HepG2 (cell line): Measurements from ENCODE around the gene ZNF697. TPM values are rescaled to one million over a fixed set of nuclear protein-coding genes. Genes with fewer than 3 reads are reported as not detected.

Source experiments
- DR1 ChIP-seq: sonication (generic); formaldehyde crosslinking; IDR thresholded peaks from 2 replicates; pipeline ENCODE4 v1.8.0; 2021; ENCODE audit warnings: mild to moderate bottlenecking, missing genetic modification reagents, inconsistent platforms
- ELF1 ChIP-seq: sonication (generic); formaldehyde crosslinking; IDR thresholded peaks from 2 replicates; pipeline ENCODE4 v1.4.0; 2020; ENCODE audit warnings: missing genetic modification reagents
- GABPB1 ChIP-seq: IDR thresholded peaks from 2 replicates; pipeline ENCODE4 v1.6.1; 2016; ENCODE audit warnings: mild to moderate bottlenecking, missing genetic modification reagents, moderate library complexity, missing compliant biosample characterization
- HOXA5 ChIP-seq: sonication (generic); formaldehyde crosslinking; IDR thresholded peaks from 2 replicates; pipeline ENCODE4 v1.4.0; 2020; ENCODE audit warnings: missing genetic modification reagents
- IKZF4 ChIP-seq: sonication (generic); formaldehyde crosslinking; IDR thresholded peaks from 2 replicates; pipeline ENCODE4 v1.5.1; 2020; ENCODE audit warnings: borderline replicate concordance, mild to moderate bottlenecking, low read depth, missing genetic modification reagents; ENCODE audit errors: not compliant biosample characterization
- KDM4B ChIP-seq: sonication (generic); formaldehyde crosslinking; IDR thresholded peaks from 2 replicates; pipeline ENCODE4 v1.4.0; 2020; ENCODE audit warnings: missing genetic modification reagents
- KLF15 ChIP-seq: sonication (generic); formaldehyde crosslinking; IDR thresholded peaks from 2 replicates; pipeline ENCODE4 v1.8.1; 2023; ENCODE audit warnings: borderline replicate concordance, mild to moderate bottlenecking, inconsistent platforms, missing genetic modification reagents, mixed read lengths
- MAFF ChIP-seq: IDR thresholded peaks from 2 replicates; pipeline ENCODE4 v1.6.1; 2011; ENCODE audit warnings: low read depth, low read length, improper control_type of control experiment
- MEIS2 ChIP-seq: sonication (generic); formaldehyde crosslinking; IDR thresholded peaks from 2 replicates; pipeline ENCODE4 v1.9.0; 2021; ENCODE audit warnings: mild to moderate bottlenecking, missing genetic modification reagents
- NR2F1 ChIP-seq, 2 experiments: fragments of 450-650 bp in 1 of 2; formaldehyde crosslinking in 1 of 2; IDR thresholded peaks; 2 replicates each; pipeline versions ENCODE4 v1.5.0 to v1.6.1; 2016 to 2020; ENCODE audit warnings: mild to moderate bottlenecking in 1 of 2, missing compliant biosample characterization in 1 of 2, missing genetic modification reagents in 1 of 2, moderate library complexity in 1 of 2
- PAF1 ChIP-seq: IDR thresholded peaks from 2 replicates; pipeline ENCODE4 v1.6.1; 2016; ENCODE audit warnings: missing genetic modification reagents, missing compliant biosample characterization
- PLRG1 ChIP-seq: fragments of 450-650 bp; conservative IDR thresholded peaks from 2 replicates; pipeline ENCODE4 v1.6.1; 2016
- PPARG ChIP-seq: conservative IDR thresholded peaks from 2 replicates; pipeline ENCODE4 v1.6.1; 2016; ENCODE audit warnings: missing biosample characterization, missing genetic modification reagents
- SP1 ChIP-seq, 2 experiments: fragments of 450-650 bp in 1 of 2; sonication (generic) in 1 of 2; formaldehyde crosslinking in 1 of 2; IDR thresholded peaks; 2 replicates each; pipeline versions ENCODE4 v1.4.0 to v1.6.1; 2016 to 2020; ENCODE audit warnings: missing genetic modification reagents in 1 of 2
- STAG1 ChIP-seq: sonication (generic); formaldehyde crosslinking; IDR thresholded peaks from 2 replicates; pipeline ENCODE4 v1.4.0; 2020; ENCODE audit warnings: missing genetic modification reagents
- STAT5B ChIP-seq: sonication (generic); formaldehyde crosslinking; IDR thresholded peaks from 2 replicates; pipeline ENCODE4 v1.4.0; 2020; ENCODE audit warnings: missing genetic modification reagents
- THYN1 ChIP-seq: sonication (generic); formaldehyde crosslinking; IDR thresholded peaks from 2 replicates; pipeline ENCODE4 v1.8.1; 2023; ENCODE audit warnings: low read depth, mild to moderate bottlenecking, moderate library complexity, missing genetic modification reagents, borderline replicate concordance
- WIZ ChIP-seq: sonication (generic); formaldehyde crosslinking; IDR thresholded peaks from 2 replicates; pipeline ENCODE4 v1.5.1; 2020; ENCODE audit warnings: mild to moderate bottlenecking, missing genetic modification reagents
- ZBTB21 ChIP-seq: sonication (generic); formaldehyde crosslinking; IDR thresholded peaks from 2 replicates; pipeline ENCODE4 v1.4.0; 2020; ENCODE audit warnings: missing genetic modification reagents
- ZBTB33 ChIP-seq: sonication (generic); formaldehyde crosslinking; IDR thresholded peaks from 2 replicates; pipeline ENCODE4 v1.4.0; 2020; ENCODE audit warnings: missing genetic modification reagents
- ZC3H13 ChIP-seq: sonication (generic); formaldehyde crosslinking; IDR thresholded peaks from 2 replicates; pipeline ENCODE4 v1.8.1; 2023; ENCODE audit warnings: mild to moderate bottlenecking, missing genetic modification reagents, moderate library complexity
- ZFP1 ChIP-seq: IDR thresholded peaks from 2 replicates; pipeline ENCODE4 v1.6.1; 2016
- ZNF121 ChIP-seq: sonication (generic); formaldehyde crosslinking; IDR thresholded peaks from 2 replicates; pipeline ENCODE4 v1.5.0; 2020; ENCODE audit warnings: mild to moderate bottlenecking, missing genetic modification reagents
- ZNF260 ChIP-seq: sonication (generic); formaldehyde crosslinking; IDR thresholded peaks from 2 replicates; pipeline ENCODE4 v1.4.0; 2020; ENCODE audit warnings: missing genetic modification reagents, low read depth, mild to moderate bottlenecking, borderline replicate concordance
- ZNF33A ChIP-seq: sonication (generic); formaldehyde crosslinking; IDR thresholded peaks from 2 replicates; pipeline ENCODE4 v1.5.1; 2020; ENCODE audit warnings: missing genetic modification reagents, mild to moderate bottlenecking, moderate library complexity, borderline replicate concordance
- ZNF44 ChIP-seq: sonication (generic); formaldehyde crosslinking; IDR thresholded peaks from 2 replicates; pipeline ENCODE4 v1.5.1; 2020; ENCODE audit warnings: mild to moderate bottlenecking, missing genetic modification reagents
- ZNF776 ChIP-seq: sonication (generic); formaldehyde crosslinking; IDR thresholded peaks from 2 replicates; pipeline ENCODE4 v1.4.0; 2020; ENCODE audit warnings: mild to moderate bottlenecking, missing genetic modification reagents
- ZXDC ChIP-seq: sonication (generic); formaldehyde crosslinking; IDR thresholded peaks from 2 replicates; pipeline ENCODE4 v1.5.0; 2020; ENCODE audit warnings: mild to moderate bottlenecking, missing genetic modification reagents
- polyA plus RNA-seq, 8 experiments: library from polyadenylated mRNA; depleted of rRNA in 3 of 8; stranded (reverse) in 7 of 8; unstranded in 1 of 8; fragments of >200 nt; fragmentation: Illumina TruSeq in 4 of 8; extraction: Trizol in 4 of 8; gene quantifications; 2 replicates each; pipeline versions ENCODE4 v1.2.1 to v1.2.3, GENCODE V29; 2011 to 2016; ENCODE audit warnings: low read depth in 4 of 8, missing spikeins in 1 of 8, mixed read lengths in 1 of 8; ENCODE audit not compliant: insufficient read depth in 1 of 8
- total RNA-seq, 5 experiments: library from RNA; depleted of rRNA; stranded (reverse); fragments of >200 nt; fragmentation: Illumina TruSeq; extraction: Trizol; gene quantifications; 2 replicates each; pipeline ENCODE4 v1.2.3, GENCODE V29; 2016; ENCODE audit warnings: low read depth in 1 of 5

The ZNF697 gene
- total and polyA plus RNA-seq, 2 of the 13 experiments (the other 11 are each of a cell fraction or from before 2014, with no cell fraction given), result 2.3 to 7.1 TPM

- TF ChIP-seq KDM4B, result no peak
- no peak for TF ChIP-seq ZFP1 (CRISPR knock-in tag)
- no peak for TF ChIP-seq MAFF
- TF ChIP-seq ZNF260 (CRISPR knock-in tag), result no peak
- no peak for TF ChIP-seq SP1 (IDR thresholded peaks at IDR 0.05)
- TF ChIP-seq SP1 (CRISPR knock-in tag; IDR thresholded peaks at IDR 0.05), result peak; percentile 19; the same call in 1 of the 2 replicates
- TF ChIP-seq ELF1 (CRISPR knock-in tag), result no peak
- TF ChIP-seq PAF1 (CRISPR knock-in tag), result no peak
- peak; percentile 72; the same call in 1 of the 2 replicates for TF ChIP-seq KLF15
- peak; percentile 75; the same call in 1 of the 2 replicates for TF ChIP-seq GABPB1 (CRISPR knock-in tag)
- TF ChIP-seq ZNF121 (CRISPR knock-in tag), result peak; percentile 34; the same call in 1 of the 2 replicates
- no peak for TF ChIP-seq PLRG1
- no peak for TF ChIP-seq ZNF33A (CRISPR knock-in tag)
- TF ChIP-seq STAT5B (CRISPR knock-in tag), result no peak
- peak; percentile 79; the same call in 1 of the 2 replicates for TF ChIP-seq HOXA5 (CRISPR knock-in tag)
- 0 out of 4 replicates have a peak, but pooled peaks of 1 of the 2 experiments have one; percentile 29 for TF ChIP-seq NR2F1 (CRISPR knock-in tag; IDR thresholded peaks at IDR 0.05)
- TF ChIP-seq ZC3H13 (CRISPR knock-in tag), result peak; percentile 79; the same call in 1 of the 2 replicates
- no peak for TF ChIP-seq ZNF44
- peak; percentile 96 for TF ChIP-seq PPARG
- no peak for TF ChIP-seq ZBTB33 (CRISPR knock-in tag)
- no peak for TF ChIP-seq ZBTB21 (CRISPR knock-in tag)
- TF ChIP-seq STAG1, result no peak
- no peak; the same call in 1 of the 2 replicates for TF ChIP-seq DR1 (CRISPR knock-in tag)
- TF ChIP-seq ZXDC (CRISPR knock-in tag), result no peak
- peak; percentile 92 for TF ChIP-seq MEIS2
- no peak for TF ChIP-seq THYN1 (CRISPR knock-in tag)
- no peak for TF ChIP-seq IKZF4 (CRISPR knock-in tag)
- 0 out of 2 replicates have a peak, but pooled peaks have one; percentile 67 for TF ChIP-seq ZNF776 (CRISPR knock-in tag)
- no peak; the same call in 1 of the 2 replicates for TF ChIP-seq WIZ (CRISPR knock-in tag)
These were observed 16.5 kb downstream of the ZNF697 start (continued) for GRCh38 chr1:119631433-119632102.
